H1 (cell line): Measurements from ENCODE around the gene SLC17A4. TPM values are rescaled to one million over a fixed set of nuclear protein-coding genes. Genes with fewer than 3 reads are reported as not detected.

Experiments
- CTCF ChIA-PET: fragments of 300-600 bp; sonication (Branson Sonifier 250); formaldehyde crosslinking; loops from one replicate; lab custom pipeline; 2021; ENCODE audit not compliant: partially characterized antibody; lab: Charles Lee
- POLR2A ChIA-PET: fragments of 300-600 bp; sonication (Branson Sonifier 250); formaldehyde crosslinking; loops from one replicate; lab custom pipeline; 2021; ENCODE audit warnings: inconsistent platforms; ENCODE audit not compliant: partially characterized antibody; lab: Charles Lee
- DNase-seq, 2 experiments: peaks; one replicate each; pipeline versions ENCODE4 v3.0.0 to v3.0.0-alpha.2; 2010 to 2022; ENCODE audit warnings: low spot score in 2 of 2, low read depth in 1 of 2, mixed read lengths in 1 of 2
- FAIRE-seq: peaks from 2 replicates; lab custom pipeline; 2011; peaks lifted over from hg19 to GRCh38; lab: Jason Lieb, UNC
- H2AFZ ChIP-seq: 2 replicates; pipeline ENCODE4 v1.8.1; 2012; ENCODE audit warnings: low read length, inconsistent platforms
- H2AK5ac ChIP-seq: 2 replicates; pipeline ENCODE4 v1.6.1; 2013; ENCODE audit warnings: low read depth, low read length
- H2BK120ac ChIP-seq: replicated peaks from 2 replicates; pipeline ENCODE3; 2013; ENCODE audit warnings: low read depth, low read length, inconsistent platforms
- H2BK12ac ChIP-seq: 2 replicates; pipeline ENCODE4 v1.6.1; 2013; ENCODE audit warnings: low read depth, low read length
- H2BK15ac ChIP-seq: 2 replicates; pipeline ENCODE4 v1.6.1; 2013; ENCODE audit warnings: low read length
- H2BK20ac ChIP-seq: 2 replicates; pipeline ENCODE4 v1.6.1; 2013; ENCODE audit warnings: low read length
- H2BK5ac ChIP-seq: 2 replicates; pipeline ENCODE4 v1.6.1; 2013; ENCODE audit warnings: low read depth, low read length
- H3K14ac ChIP-seq: 2 replicates; pipeline ENCODE4 v1.6.1; 2013; ENCODE audit warnings: inconsistent platforms; ENCODE audit not compliant: insufficient read length
- H3K18ac ChIP-seq: 2 replicates; pipeline ENCODE4 v1.6.1; 2013; ENCODE audit warnings: low read length; ENCODE audit errors: extremely low read depth
- H3K23ac ChIP-seq: 2 replicates; pipeline ENCODE4 v1.6.1; 2013; ENCODE audit warnings: inconsistent platforms; ENCODE audit not compliant: insufficient read length
- H3K23me2 ChIP-seq: 2 replicates; pipeline ENCODE4 v1.6.1; 2013; ENCODE audit warnings: low read depth, low read length
- H3K27ac ChIP-seq: 2 replicates; pipeline ENCODE4 v1.6.1; 2011; ENCODE audit warnings: low read depth, low read length, inconsistent platforms
- H3K27me3 ChIP-seq, 4 experiments: replicated peaks in 1 of 4; 1 replicate in 1 of 4; 2 replicates in 3 of 4; pipeline versions ENCODE4 v1.6.1 to v1.8.1; 2011 to 2013; ENCODE audit warnings: low read length in 3 of 4, mild to moderate bottlenecking in 3 of 4, inconsistent platforms in 2 of 4, mixed read lengths in 2 of 4, moderate library complexity in 1 of 4; ENCODE audit not compliant: control insufficient read depth in 3 of 4, insufficient read depth in 3 of 4; ENCODE audit errors: extremely low read depth in 1 of 4
- H3K36me3 ChIP-seq, 4 experiments: 2 replicates each; pipeline versions ENCODE4 v1.6.1 to v1.8.1; 2011 to 2013; ENCODE audit warnings: mild to moderate bottlenecking in 4 of 4, low read length in 3 of 4, moderate library complexity in 2 of 4, control low read depth in 1 of 4, inconsistent platforms in 1 of 4; ENCODE audit not compliant: insufficient read depth in 4 of 4, control insufficient read depth in 2 of 4
- H3K4ac ChIP-seq: replicated peaks from 2 replicates; pipeline ENCODE3; 2013; ENCODE audit warnings: low read length, low read depth, mixed read lengths, inconsistent platforms; ENCODE audit not compliant: insufficient read length
- H3K4me1 ChIP-seq, 4 experiments: replicated peaks in 1 of 4; 1 replicate in 1 of 4; 2 replicates in 3 of 4; pipeline versions ENCODE4 v1.6.1 to v1.8.1; 2011 to 2013; ENCODE audit warnings: low read length in 3 of 4, inconsistent platforms in 2 of 4, mixed read lengths in 1 of 4; ENCODE audit not compliant: insufficient read depth in 4 of 4, control insufficient read depth in 3 of 4
- H3K4me2 ChIP-seq, 2 experiments: 2 replicates each; pipeline versions ENCODE4 v1.6.1 to v1.8.1; 2011 to 2013; ENCODE audit warnings: low read depth in 2 of 2, low read length in 2 of 2, control low read depth in 1 of 2, inconsistent platforms in 1 of 2, mild to moderate bottlenecking in 1 of 2; ENCODE audit not compliant: insufficient read depth in 1 of 2
- H3K4me3 ChIP-seq, 4 experiments: fragments of 200-600, 300-600 bp in 1 of 4; sonication (generic), shearing (Covaris generic), sonication (Bioruptor Twin) in 1 of 4; 2 replicates each; pipeline versions ENCODE4 v1.5.1 to v1.8.1; 2011 to 2016; ENCODE audit warnings: low read length in 4 of 4, low read depth in 3 of 4, control low read depth in 2 of 4, inconsistent platforms in 2 of 4, mild to moderate bottlenecking in 2 of 4, mixed read lengths in 1 of 4, moderate library complexity in 1 of 4; ENCODE audit not compliant: insufficient read depth in 2 of 4; ENCODE audit errors: extremely low read depth in 1 of 4
- H3K56ac ChIP-seq: replicated peaks from 2 replicates; pipeline ENCODE3; 2013; ENCODE audit warnings: low read depth, mild to moderate bottlenecking, mixed read lengths, low read length, inconsistent platforms; ENCODE audit not compliant: insufficient read length
- H3K79me1 ChIP-seq: 2 replicates; pipeline ENCODE4 v1.6.1; 2013; ENCODE audit warnings: low read depth, low read length, control low read depth
- H3K79me2 ChIP-seq, 2 experiments: 2 replicates each; pipeline versions ENCODE4 v1.6.1 to v1.8.1; 2012 to 2013; ENCODE audit warnings: low read length in 2 of 2, mild to moderate bottlenecking in 2 of 2, inconsistent platforms in 1 of 2; ENCODE audit not compliant: insufficient read depth in 2 of 2, control insufficient read depth in 1 of 2
- H3K9ac ChIP-seq, 4 experiments: replicated peaks in 1 of 4; 1 replicate in 1 of 4; 2 replicates in 3 of 4; pipeline versions ENCODE4 v1.6.1 to v1.8.1; 2011 to 2013; ENCODE audit warnings: low read depth in 3 of 4, low read length in 3 of 4, control low read depth in 2 of 4, mild to moderate bottlenecking in 2 of 4, moderate library complexity in 2 of 4, inconsistent platforms in 1 of 4; ENCODE audit errors: extremely low read depth in 1 of 4
- H3K9me3 ChIP-seq, 2 experiments: 2 replicates each; pipeline versions ENCODE4 v1.6.1 to v1.8.1; 2012 to 2013; ENCODE audit warnings: mild to moderate bottlenecking in 2 of 2, moderate library complexity in 2 of 2, control low read depth in 1 of 2, inconsistent platforms in 1 of 2, low read depth in 1 of 2, low read length in 1 of 2, mixed read lengths in 1 of 2; ENCODE audit not compliant: insufficient read depth in 2 of 2
- H4K20me1 ChIP-seq, 2 experiments: replicated peaks in 1 of 2; 2 replicates each; pipeline versions ENCODE3 to v1.8.1; 2011 to 2013; ENCODE audit warnings: inconsistent platforms in 2 of 2, low read length in 2 of 2, mild to moderate bottlenecking in 1 of 2; ENCODE audit not compliant: insufficient read depth in 2 of 2, control insufficient read depth in 1 of 2
- H4K5ac ChIP-seq: 2 replicates; pipeline ENCODE4 v1.6.1; 2013; ENCODE audit warnings: low read length, low read depth, mixed read lengths, inconsistent platforms; ENCODE audit not compliant: insufficient read length
- H4K8ac ChIP-seq: 2 replicates; pipeline ENCODE4 v1.8.0; 2013; ENCODE audit warnings: mild to moderate bottlenecking, moderate library complexity, low read length, inconsistent platforms; ENCODE audit not compliant: insufficient read depth; ENCODE audit errors: extremely low read depth
- H4K91ac ChIP-seq: replicated peaks from 2 replicates; pipeline ENCODE3; 2013; ENCODE audit warnings: low read length, mixed read lengths, inconsistent platforms; ENCODE audit not compliant: insufficient read length
- BRCA1 ChIP-seq: IDR thresholded peaks from 2 replicates; pipeline ENCODE4 v1.6.1; 2012; ENCODE audit warnings: low read depth, low read length, improper control_type of control experiment
- CBX8 ChIP-seq: fragments of 300-800, 300-1000 bp; sonication (generic); IDR thresholded peaks from 2 replicates; pipeline ENCODE4 v1.7.1; 2016; ENCODE audit warnings: low read depth, low read length, borderline replicate concordance
- CHD2 ChIP-seq: IDR thresholded peaks from 2 replicates; pipeline ENCODE4 v1.6.1; 2012; ENCODE audit warnings: low read length, improper control_type of control experiment
- CREB1 ChIP-seq: IDR thresholded peaks from 2 replicates; pipeline ENCODE4 v1.6.1; 2012; ENCODE audit warnings: inconsistent platforms
- CTCF ChIP-seq, 3 experiments: IDR thresholded peaks; 1 replicate in 2 of 3; 2 replicates in 1 of 3; pipeline versions ENCODE4 v1.5.1 to v1.6.1; 2011; ENCODE audit warnings: low read length in 3 of 3, mild to moderate bottlenecking in 3 of 3, inconsistent platforms in 2 of 3, low read depth in 1 of 3, moderate library complexity in 1 of 3; ENCODE audit not compliant: insufficient read depth in 1 of 3; ENCODE audit errors: control extremely low read depth in 1 of 3
- E2F6 ChIP-seq: IDR thresholded peaks from 2 replicates; pipeline ENCODE4 v1.6.1; 2012; ENCODE audit warnings: inconsistent platforms
- EP300 ChIP-seq, 2 experiments: IDR thresholded peaks; 1 replicate in 1 of 2; 2 replicates in 1 of 2; pipeline ENCODE4 v1.6.1; 2011 to 2012; ENCODE audit warnings: low read depth in 2 of 2, low read length in 2 of 2, mild to moderate bottlenecking in 2 of 2, borderline replicate concordance in 1 of 2, inconsistent platforms in 1 of 2, moderate library complexity in 1 of 2
- FOSL1 ChIP-seq: IDR thresholded peaks from 2 replicates; pipeline ENCODE4 v1.6.1; 2011; ENCODE audit warnings: mild to moderate bottlenecking, low read depth, low read length, moderate library complexity; ENCODE audit not compliant: insufficient read depth
- JUN ChIP-seq: IDR thresholded peaks from 2 replicates; pipeline ENCODE4 v1.6.1; 2011; ENCODE audit warnings: low read depth, mild to moderate bottlenecking, improper control_type of control experiment, low read length
- JUND ChIP-seq: IDR thresholded peaks from 2 replicates; pipeline ENCODE4 v1.6.1; 2011; ENCODE audit warnings: mild to moderate bottlenecking, improper control_type of control experiment, low read length
- KDM5A ChIP-seq: fragments of 200-600 bp; IDR thresholded peaks from 2 replicates; pipeline ENCODE4 v1.7.1; 2012; ENCODE audit warnings: mild to moderate bottlenecking, low read length, inconsistent platforms, mixed read lengths
- SUZ12 ChIP-seq: fragments of 200-600 bp; sonication (generic); IDR thresholded peaks from 2 replicates; pipeline ENCODE4 v1.6.1; 2012; ENCODE audit warnings: mild to moderate bottlenecking, inconsistent platforms, low read length, moderate library complexity, mixed read lengths
- TAF1 ChIP-seq: IDR thresholded peaks from 2 replicates; pipeline ENCODE4 v1.6.1; 2011; ENCODE audit warnings: mild to moderate bottlenecking, low read depth, low read length
- polyA plus RNA-seq, 7 experiments: library from polyadenylated mRNA; depleted of rRNA in 3 of 7; stranded (reverse) in 5 of 7; unstranded in 2 of 7; fragments of >200 nt in 5 of 7; fragments of 200-250 nt in 2 of 7; gene quantifications; 1 replicate in 5 of 7; 2 replicates in 1 of 7; 4 replicates in 1 of 7; pipeline versions ENCODE4 v1.2.1 to v1.2.3, GENCODE V29; 2011 to 2013; ENCODE audit warnings: missing spikeins in 2 of 7, mixed read lengths in 2 of 7
- total RNA-seq: library from RNA; stranded (reverse); fragmentation: NEBNext Ultra II Directional; extraction: Animal tissue kit (Norgen Biotek cat#: 25700); gene quantifications from 2 replicates; pipeline ENCODE4 v1.2.1, GENCODE V29; 2021

The SLC17A4 gene
- total and polyA plus RNA-seq, 2 of the 8 experiments (the other 6 are each of a cell fraction or from before 2014, with no cell fraction given): not detected

- FAIRE-seq (no peak), DNase-seq (no peak)
- H3K4ac ChIP-seq: no peak overlapping the region
- no peaks in the 10 kb centered on the region; the same call in 1 of the 2 replicates for H3K23me2 ChIP-seq
- no peak overlapping the region for H3K27ac ChIP-seq
- H3K4me2 ChIP-seq: no peak overlapping the region
- H3K4me1 ChIP-seq: no peaks in the 10 kb centered on the region
- H4K8ac ChIP-seq: no peak overlapping the region
- H3K14ac ChIP-seq: no peak overlapping the region
- no peak overlapping the region for H3K9ac ChIP-seq
- CTCF ChIA-PET: interaction anchor here (0.6 to 3.0 kb wide), 4 partner anchors 12 to 191 kb away, joined by 3 to 13 read pairs (median 3); no protein-coding TSS in a partner anchor
- H4K5ac ChIP-seq: no peak overlapping the region
- no peak overlapping the region for H3K18ac ChIP-seq
- H2BK5ac ChIP-seq: no peak overlapping the region
- H2AK5ac ChIP-seq: no peak overlapping the region
- no peak overlapping the region for H2BK12ac ChIP-seq
- no peak overlapping the region for H3K4me3 ChIP-seq
- H3K36me3 ChIP-seq: no peaks in the 10 kb centered on the region
- no peaks in the 10 kb centered on the region for H3K27me3 ChIP-seq
- no peaks in the 10 kb centered on the region for H3K79me2 ChIP-seq
- H2BK120ac ChIP-seq: no peak overlapping the region
- no peak overlapping the region for H2BK20ac ChIP-seq
- no peak overlapping the region for H3K23ac ChIP-seq
- POLR2A ChIA-PET: no interaction called here
- H3K56ac ChIP-seq: no peak overlapping the region
- no peaks in the 10 kb centered on the region for H4K20me1 ChIP-seq
- H2AFZ ChIP-seq: no peak overlapping the region
- no peak overlapping the region for H4K91ac ChIP-seq
- no peaks in the 10 kb centered on the region for H3K9me3 ChIP-seq
- H3K79me1 ChIP-seq: no peaks in the 10 kb centered on the region
- no peak overlapping the region for H2BK15ac ChIP-seq
- no peak for TF ChIP-seq CREB1
- TF ChIP-seq TAF1: no peak
- TF ChIP-seq EP300 (IDR thresholded peaks at IDR 0.05; ENCODE audit: borderline replicate concordance in 1 of 2, low read depth in 2 of 2, low read length in 2 of 2): no peak
- TF ChIP-seq CTCF (IDR thresholded peaks at IDR 0.05; ENCODE audit: control extremely low read depth in 1 of 3, insufficient read depth in 1 of 3, low read depth in 1 of 3, low read length in 3 of 3): no peak
- TF ChIP-seq BRCA1: no peak
- no peak for TF ChIP-seq CHD2
- TF ChIP-seq JUN: no peak
- TF ChIP-seq JUND: no peak
- no peak for TF ChIP-seq FOSL1
- TF ChIP-seq SUZ12: no peak
- no peak for TF ChIP-seq CBX8
- TF ChIP-seq E2F6: no peak
- no peak for TF ChIP-seq KDM5A
These were observed 1.5 kb upstream of the SLC17A4 start for GRCh38 chr6:25753079-25753478.
